GM23338 (cell line): ENCODE data around the gene NACAD. TPM values are rescaled to one million over a fixed set of nuclear protein-coding genes. Genes with fewer than 3 reads are reported as not detected.

Source experiments
- ATAC-seq: fragments of 200-7000 bp; cut with Tn5 transposase; 3 replicates; pipeline ENCODE4 v1.9.1; 2020
- DNase-seq: peaks from one replicate; pipeline ENCODE4 v3.0.0-alpha.2; 2015; ENCODE audit warnings: low spot score
- H2AFZ ChIP-seq: fragments of 200-600 bp; sonication (generic); 2 replicates; pipeline ENCODE4 v1.8.0; 2016; ENCODE audit warnings: antibody characterized with exemption, mild to moderate bottlenecking, moderate library complexity
- H3F3A ChIP-seq: fragments of 200-600 bp; sonication (generic); replicated peaks from 2 replicates; pipeline ENCODE4 v1.8.0; 2017; ENCODE audit warnings: antibody characterized with exemption, mixed run types, low read depth
- H3K27ac ChIP-seq: fragments of 200-600 bp; sonication (generic); 2 replicates; pipeline ENCODE4 v1.6.1; 2016; ENCODE audit warnings: low read depth
- H3K27me3 ChIP-seq: fragments of 200-600 bp; sonication (generic); 2 replicates; pipeline ENCODE4 v1.8.0; 2016; ENCODE audit warnings: mild to moderate bottlenecking, mixed run types, moderate library complexity; ENCODE audit not compliant: insufficient read depth
- H3K36me3 ChIP-seq: fragments of 200-600 bp; sonication (generic); 2 replicates; pipeline ENCODE4 v1.8.0; 2016; ENCODE audit warnings: mild to moderate bottlenecking; ENCODE audit not compliant: insufficient read depth
- H3K4me1 ChIP-seq: fragments of 200-600 bp; sonication (generic); 2 replicates; pipeline ENCODE4 v1.8.0; 2016; ENCODE audit warnings: mild to moderate bottlenecking, moderate library complexity; ENCODE audit not compliant: insufficient read depth
- H3K4me2 ChIP-seq: fragments of 200-600 bp; sonication (generic); 2 replicates; pipeline ENCODE4 v1.7.1; 2017; ENCODE audit warnings: mixed run types
- H3K4me3 ChIP-seq: fragments of 200-600 bp; sonication (generic); 2 replicates; pipeline ENCODE4 v1.6.1; 2016; ENCODE audit warnings: mixed run types
- H3K79me2 ChIP-seq: fragments of 200-600 bp; sonication (generic); replicated peaks from 2 replicates; pipeline ENCODE4 v1.8.0; 2017; ENCODE audit warnings: mild to moderate bottlenecking; ENCODE audit not compliant: insufficient read depth
- H3K9me2 ChIP-seq: fragments of 200-600 bp; sonication (generic); 2 replicates; pipeline ENCODE4 v1.8.0; 2017; ENCODE audit not compliant: insufficient read depth
- H4K20me1 ChIP-seq: fragments of 200-600 bp; sonication (generic); replicated peaks from 2 replicates; pipeline ENCODE4 v1.8.0; 2017; ENCODE audit warnings: mild to moderate bottlenecking; ENCODE audit not compliant: insufficient read depth
- H3K27ac Mint-ChIP-seq: 2 replicates; pipeline ENCODE4 v1.8.0; 2020; ENCODE audit warnings: inconsistent platforms, mild to moderate bottlenecking, moderate library complexity, mixed read lengths
- H3K27me3 Mint-ChIP-seq: 3 replicates; pipeline ENCODE4 v1.8.0; 2022; ENCODE audit warnings: low read depth, mild to moderate bottlenecking, moderate library complexity, mixed read lengths, inconsistent platforms; ENCODE audit not compliant: insufficient read depth, poor library complexity
- H3K36me3 Mint-ChIP-seq: 3 replicates; pipeline ENCODE4 v1.8.0; 2021; ENCODE audit warnings: low read depth, mild to moderate bottlenecking, inconsistent platforms, moderate library complexity, mixed read lengths
- H3K4me1 Mint-ChIP-seq: 3 replicates; pipeline ENCODE4 v1.8.0; 2020; ENCODE audit warnings: mild to moderate bottlenecking, inconsistent platforms, mixed read lengths
- H3K4me3 Mint-ChIP-seq: 3 replicates; pipeline ENCODE4 v1.8.0; 2021; ENCODE audit warnings: moderate library complexity, mild to moderate bottlenecking, inconsistent platforms, mixed read lengths
- H3K9me3 Mint-ChIP-seq: 3 replicates; pipeline ENCODE4 v1.8.0; 2020; ENCODE audit warnings: moderate library complexity, mild to moderate bottlenecking, inconsistent platforms, mixed read lengths
- CREB1 ChIP-seq: fragments of 250-450 bp; sonication (Bioruptor Pico); IDR thresholded peaks from 2 replicates; pipeline ENCODE4 v1.5.0; 2020; ENCODE audit warnings: low read depth, mild to moderate bottlenecking, moderate library complexity
- CTCF ChIP-seq, 2 experiments: fragments of 200-600 bp in 1 of 2; sonication (generic) in 1 of 2; conservative IDR thresholded peaks; 2 replicates each; pipeline versions ENCODE4 v1.5.1 to v1.6.1; 2016 to 2017; ENCODE audit warnings: antibody characterized with exemption in 2 of 2, low read depth in 2 of 2, mild to moderate bottlenecking in 2 of 2, moderate library complexity in 1 of 2
- ETS1 ChIP-seq: IDR thresholded peaks from 2 replicates; pipeline ENCODE4 v1.6.1; 2016; ENCODE audit warnings: antibody characterized with exemption
- EZH2 ChIP-seq: fragments of 200-600 bp; sonication (generic); IDR thresholded peaks from one replicate; pipeline ENCODE4 v1.8.0; 2017; ENCODE audit warnings: antibody characterized with exemption, mild to moderate bottlenecking, low read depth; ENCODE audit not compliant: unreplicated experiment
- EZH2phosphoT487 ChIP-seq: fragments of 200-600 bp; sonication (generic); IDR thresholded peaks from one replicate; pipeline ENCODE4 v1.8.1; 2018; ENCODE audit warnings: antibody characterized with exemption; ENCODE audit not compliant: unreplicated experiment
- JUNB ChIP-seq: IDR thresholded peaks from one replicate; pipeline ENCODE4 v1.6.1; 2016; ENCODE audit warnings: antibody characterized with exemption; ENCODE audit not compliant: unreplicated experiment
- NANOG ChIP-seq: IDR thresholded peaks from 2 replicates; pipeline ENCODE4 v1.6.1; 2016; ENCODE audit warnings: antibody characterized with exemption, borderline replicate concordance
- POLR2AphosphoS5 ChIP-seq: IDR thresholded peaks from 2 replicates; pipeline ENCODE4 v1.6.1; 2016; ENCODE audit warnings: antibody characterized with exemption, low read depth
- REST ChIP-seq: IDR thresholded peaks from one replicate; pipeline ENCODE4 v1.6.1; 2018; ENCODE audit warnings: antibody characterized with exemption; ENCODE audit not compliant: unreplicated experiment
- STAT1 ChIP-seq: IDR thresholded peaks from one replicate; pipeline ENCODE4 v1.6.1; 2016; ENCODE audit warnings: antibody characterized with exemption; ENCODE audit not compliant: unreplicated experiment
- ZNF331 ChIP-seq: fragments of 250-450 bp; sonication (Bioruptor Pico); IDR thresholded peaks from 2 replicates; pipeline ENCODE4 v1.5.0; 2020; ENCODE audit warnings: low read depth, mild to moderate bottlenecking, moderate library complexity
- polyA plus RNA-seq: library from polyadenylated mRNA; unstranded; fragments of >200 nt; fragmentation: Nextera tagmentation; extraction: Ambion mirVana; gene quantifications from 2 replicates; pipeline ENCODE4 v1.2.1, GENCODE V29; 2016
- total RNA-seq: library from RNA; depleted of rRNA; stranded (reverse); fragments of >200 nt; shearing (Covaris generic); gene quantifications from 2 replicates; pipeline ENCODE4 v1.2.3, GENCODE V29; 2014

NACAD gene
- total and polyA plus RNA-seq, 2 experiments from 2014 or later, result 6.1 to 11.2 TPM

- H2AFZ ChIP-seq, result no peak overlapping the region
- H3K4me3 Mint-ChIP-seq, result no peak overlapping the region
- H3K36me3 Mint-ChIP-seq, result peaks cover 6% of the 10 kb centered on the region; the same call in 2 of the 3 replicates
- no peak overlapping the region for H3K27ac ChIP-seq
- H3K4me1 ChIP-seq, result no peaks in the 10 kb centered on the region
- H3K79me2 ChIP-seq, result no peaks in the 10 kb centered on the region
- H3K27me3 Mint-ChIP-seq, result peaks cover 3% of the 10 kb centered on the region
- H3K9me3 Mint-ChIP-seq, result no peaks in the 10 kb centered on the region
- peaks cover 6% of the 10 kb centered on the region; the same call in 1 of the 2 replicates for H4K20me1 ChIP-seq
- no peak overlapping the region for H3K27ac Mint-ChIP-seq
- no peak for ATAC-seq
- no peaks in the 10 kb centered on the region for H3F3A ChIP-seq
- no peak overlapping the region for H3K4me2 ChIP-seq
- TF ChIP-seq EZH2phosphoT487 (no peak), CREB1 (no peak), STAT1 (no peak), ETS1 (no peak), POLR2AphosphoS5 (no peak)
- no peak overlapping the region for H3K4me3 ChIP-seq
- no peaks in the 10 kb centered on the region for H3K36me3 ChIP-seq
- no peak for DNase-seq
- H3K4me1 Mint-ChIP-seq, result no peaks in the 10 kb centered on the region
- H3K9me2 ChIP-seq, result no peaks in the 10 kb centered on the region
- no peaks in the 10 kb centered on the region for H3K27me3 ChIP-seq
Observed at GRCh38 chr7:45054442-45054841, 34.3 kb downstream of the NACAD start.

- Mint-ChIP-seq H3K27ac (no peak overlapping the region), H3K27me3 (peaks cover 3% of the 10 kb centered on the region), H3K36me3 (peaks cover 6% of the 10 kb centered on the region; the same call in 2 of the 3 replicates), H3K4me1 (no peaks in the 10 kb centered on the region), H3K4me3 (no peak overlapping the region), H3K9me3 (no peaks in the 10 kb centered on the region)
- H3K4me3 ChIP-seq, result no peak overlapping the region
- H3K4me1 ChIP-seq, result no peaks in the 10 kb centered on the region
- no peaks in the 10 kb centered on the region for H3F3A ChIP-seq
- no peak overlapping the region for H2AFZ ChIP-seq
- DNase-seq (no peak), ATAC-seq (no peak)
- no peak overlapping the region for H3K27ac ChIP-seq
- H3K27me3 ChIP-seq, result no peaks in the 10 kb centered on the region
- no peaks in the 10 kb centered on the region for H3K9me2 ChIP-seq
- no peaks in the 10 kb centered on the region for H3K79me2 ChIP-seq
- no peaks in the 10 kb centered on the region for H3K36me3 ChIP-seq
- H4K20me1 ChIP-seq, result peaks cover 6% of the 10 kb centered on the region; the same call in 1 of the 2 replicates
- H3K4me2 ChIP-seq, result no peak overlapping the region
- TF ChIP-seq EZH2phosphoT487 (no peak), STAT1 (no peak), EZH2 (no peak), ZNF331 (CRISPR knock-in tag) (no peak), REST (no peak), JUNB (no peak), NANOG (no peak), CTCF (conservative IDR thresholded peaks at IDR 0.05; ENCODE audit: low read depth in 2 of 2) (no peak), POLR2AphosphoS5 (no peak)
Observed at GRCh38 chr7:45053941-45054340, 34.8 kb downstream of the NACAD start.
